ENCODE results near the gene OR5B12. TPM values are rescaled to one million over a fixed set of nuclear protein-coding genes. Genes with fewer than 3 reads are reported as not detected.

OR5B12 gene
- total and polyA plus RNA-seq, 2 of the 4 experiments (the other 2 are of a cell fraction), result not detected

GRCh38 chr11:58487170-58487569, 45.1 kb upstream of the OR5B12 start:
- TF ChIP-seq POLR2A (IDR thresholded peaks at IDR 0.05; ENCODE audit: low read depth, low read length), result no peak
- no peak for TF ChIP-seq CTCF (conservative IDR thresholded peaks at IDR 0.05; ENCODE audit: low read depth, low read length)
- no peak for TF ChIP-seq NFE2L2 (IDR thresholded peaks at IDR 0.05; ENCODE audit: low read depth, low read length)
- Histone ChIP-seq H3K9ac (ENCODE audit: low read depth, low read length) (no peak overlapping the region), H3K23ac (ENCODE audit: low read depth, low read length) (no peak overlapping the region), H4K91ac (ENCODE audit: insufficient read depth, low read depth, low read length) (no peak overlapping the region), H3K9me1 (ENCODE audit: insufficient read depth, low read length) (no peaks in the 10 kb centered on the region), H3K4me1 (ENCODE audit: control insufficient read depth, insufficient read depth, low read length) (no peaks in the 10 kb centered on the region), H4K8ac (ENCODE audit: low read depth in 2 of 2, low read length in 2 of 2) (no peak overlapping the region), H3K4ac (ENCODE audit: low read depth, low read length) (no peak overlapping the region), H3K18ac (ENCODE audit: low read depth, low read length) (peak overlapping the region; percentile 9; the same call in 1 of the 2 replicates), H3K36me3 (ENCODE audit: control insufficient read depth, insufficient read depth, low read length) (no peaks in the 10 kb centered on the region), H3K4me2 (ENCODE audit: low read depth, low read length) (no peak overlapping the region), H3K9me3 (ENCODE audit: control insufficient read depth, insufficient read depth, low read length) (no peaks in the 10 kb centered on the region; the same call in 1 of the 2 replicates), H2AK9ac (replicated peaks; ENCODE audit: low read depth, low read length, poor library complexity) (no peak overlapping the region), H3K27me3 (ENCODE audit: control insufficient read depth, insufficient read depth, low read length) (no peaks in the 10 kb centered on the region), H4K5ac (ENCODE audit: low read depth, low read length) (no peak overlapping the region), H2AK5ac (ENCODE audit: low read depth, low read length) (0 out of 2 replicates have a peak overlapping the region, but pooled peaks have one; percentile 24), H4K20me1 (ENCODE audit: insufficient read depth, low read length) (no peaks in the 10 kb centered on the region), H2BK15ac (ENCODE audit: low read depth, low read length) (no peak overlapping the region), H2AFZ (replicated peaks; ENCODE audit: low read length, poor library complexity) (no peak overlapping the region), H2BK5ac (ENCODE audit: low read depth, low read length, poor library complexity, severe bottlenecking) (no peak overlapping the region), H2BK120ac (ENCODE audit: low read depth, low read length) (no peak overlapping the region), H3K27ac (ENCODE audit: insufficient read depth, low read length) (no peak overlapping the region), H3K79me1 (ENCODE audit: low read depth in 1 of 2, low read length in 2 of 2) (no peaks in the 10 kb centered on the region), H2BK20ac (ENCODE audit: low read depth, low read length) (no peak overlapping the region), H3K4me3 (ENCODE audit: insufficient read depth, low read depth, low read length) (no peak overlapping the region), H3K14ac (replicated peaks; ENCODE audit: low read depth, low read length) (no peak overlapping the region), H3K56ac (ENCODE audit: extremely low read depth, insufficient read depth, low read length) (no peak overlapping the region)
- DNase-seq, result no peak
- dilution Hi-C loops (cut with HindIII; ENCODE audit: low sequenced_read_pairs, unreplicated experiment) (no loop called here), intact Hi-C loops (cut with micrococcal nuclease) (no loop called here), in situ Hi-C loops (cut with MboI; ENCODE audit: low sequenced_read_pairs) (no loop called here)
- ATAC-seq (ENCODE audit: low read depth), result no peak
- no TSS peak for BruUV-seq (replicated peaks)
- CTCF ChIA-PET, result no interaction called here
- POLR2A ChIA-PET (ENCODE audit: unreplicated experiment), result no interaction called here

Data from IMR-90 (cell line).